H1 (cell line): Measurements from ENCODE around the gene CALM3. TPM values are rescaled to one million over a fixed set of nuclear protein-coding genes. Genes with fewer than 3 reads are reported as not detected.

Source experiments
- CREB1 ChIP-seq: IDR thresholded peaks from 2 replicates; pipeline ENCODE4 v1.6.1; 2012; ENCODE audit warnings: inconsistent platforms
- GTF2F1 ChIP-seq: IDR thresholded peaks from 2 replicates; pipeline ENCODE4 v1.6.1; 2012; ENCODE audit warnings: low read depth, low read length, improper control_type of control experiment, borderline replicate concordance
- HDAC2 ChIP-seq, 2 experiments: fragments of 300-600 bp in 1 of 2; sonication (generic) in 1 of 2; IDR thresholded peaks; 2 replicates each; pipeline ENCODE4 v1.6.1; 2011 to 2012; ENCODE audit warnings: low read depth in 2 of 2, low read length in 2 of 2, mild to moderate bottlenecking in 2 of 2, moderate library complexity in 2 of 2, borderline replicate concordance in 1 of 2, inconsistent platforms in 1 of 2
- KDM4A ChIP-seq: IDR thresholded peaks from one replicate; pipeline ENCODE4 v1.7.1; 2012; ENCODE audit warnings: low read depth, mild to moderate bottlenecking, moderate library complexity, low read length, inconsistent platforms; ENCODE audit not compliant: severe bottlenecking
- POLR2A ChIP-seq, 2 experiments: IDR thresholded peaks; 1 replicate in 1 of 2; 2 replicates in 1 of 2; pipeline ENCODE4 v1.6.1; 2011; ENCODE audit warnings: low read depth in 2 of 2, low read length in 2 of 2, mild to moderate bottlenecking in 2 of 2; ENCODE audit errors: control extremely low read depth in 1 of 2
- RNF2 ChIP-seq: fragments of 200-900, 300-1000 bp; sonication (generic); IDR thresholded peaks from 2 replicates; pipeline ENCODE4 v1.7.1; 2016; ENCODE audit warnings: borderline replicate concordance, low read depth, mild to moderate bottlenecking, antibody characterized with exemption, low read length; ENCODE audit not compliant: poor library complexity, severe bottlenecking; ENCODE audit errors: missing control alignments
- SIX5 ChIP-seq: IDR thresholded peaks from 2 replicates; pipeline ENCODE4 v1.6.1; 2011; ENCODE audit warnings: mild to moderate bottlenecking, low read depth, low read length
- SP1 ChIP-seq: IDR thresholded peaks from 2 replicates; pipeline ENCODE4 v1.6.1; 2011; ENCODE audit warnings: low read depth, low read length
- TAF7 ChIP-seq: optimal IDR thresholded peaks from 2 replicates; pipeline ENCODE3; 2011; ENCODE audit warnings: low read depth, mild to moderate bottlenecking, inconsistent platforms, low read length, moderate library complexity, borderline replicate concordance
- polyA plus RNA-seq, 7 experiments: library from polyadenylated mRNA; depleted of rRNA in 3 of 7; stranded (reverse) in 5 of 7; unstranded in 2 of 7; fragments of >200 nt in 5 of 7; fragments of 200-250 nt in 2 of 7; gene quantifications; 1 replicate in 5 of 7; 2 replicates in 1 of 7; 4 replicates in 1 of 7; pipeline versions ENCODE4 v1.2.1 to v1.2.3, GENCODE V29; 2011 to 2013; ENCODE audit warnings: missing spikeins in 2 of 7, mixed read lengths in 2 of 7
- total RNA-seq: library from RNA; stranded (reverse); fragmentation: NEBNext Ultra II Directional; extraction: Animal tissue kit (Norgen Biotek cat#: 25700); gene quantifications from 2 replicates; pipeline ENCODE4 v1.2.1, GENCODE V29; 2021

The CALM3 gene
- total and polyA plus RNA-seq, 2 of the 8 experiments (the other 6 are each of a cell fraction or from before 2014, with no cell fraction given) = 315 to 326 TPM

GRCh38 chr19:46648961-46649960, 48.1 kb downstream of the CALM3 start (continued):
- TF ChIP-seq HDAC2 (IDR thresholded peaks at IDR 0.05; ENCODE audit: borderline replicate concordance in 1 of 2, low read depth in 2 of 2, low read length in 2 of 2) (no peak), GTF2F1 (no peak), TAF7 (no peak), POLR2A (IDR thresholded peaks at IDR 0.05; ENCODE audit: control extremely low read depth in 1 of 2, low read depth in 2 of 2, low read length in 2 of 2) (no peak), CREB1 (no peak), SIX5 (no peak), SP1 (no peak), KDM4A (peak; percentile 86), RNF2 (no peak)
- TF ChIP-seq, all 59 proteins: peak for 5
